ENCODE results near the gene BBX.

The BBX gene

GRCh38 chr3:107599772-107600145 lies 77.0 kb downstream of the BBX start:
- DNase-seq (ENCODE audit: low read depth in 3 of 3) = no peak

- no peak for DNase-seq (ENCODE audit: low read depth in 3 of 3)
These were observed 78.0 kb downstream of the BBX start for GRCh38 chr3:107600780-107601179.

- DNase-seq (ENCODE audit: low read depth in 3 of 3) = no peak
These were observed 81.5 kb downstream of the BBX start for GRCh38 chr3:107604057-107604822.

- DNase-seq (ENCODE audit: low read depth in 3 of 3) = no peak
These were observed 89.2 kb downstream of the BBX start for GRCh38 chr3:107611775-107612469.

- no peak for DNase-seq (ENCODE audit: low read depth in 3 of 3)
These were observed 89.9 kb downstream of the BBX start for GRCh38 chr3:107612664-107613084.

- DNase-seq (ENCODE audit: low read depth in 3 of 3) = no peak
These were observed 96.8 kb downstream of the BBX start for GRCh38 chr3:107619549-107619948.

- DNase-seq (ENCODE audit: low read depth in 3 of 3) = no peak
These were observed 97.8 kb downstream of the BBX start for GRCh38 chr3:107620534-107620933.

- DNase-seq (ENCODE audit: low read depth in 3 of 3) = no peak
These were observed 98.7 kb downstream of the BBX start for GRCh38 chr3:107621465-107621864.

GRCh38 chr3:107627962-107628542 lies 105.3 kb downstream of the BBX start:
- no peak for DNase-seq (ENCODE audit: low read depth in 3 of 3)

- DNase-seq (ENCODE audit: low read depth in 3 of 3) = no peak
These were observed 106.8 kb downstream of the BBX start for GRCh38 chr3:107629566-107629965.

- DNase-seq (ENCODE audit: low read depth in 3 of 3) = no peak
These were observed 108.0 kb downstream of the BBX start for GRCh38 chr3:107630779-107631178.

GRCh38 chr3:107632576-107632975 lies 109.8 kb downstream of the BBX start:
- DNase-seq (ENCODE audit: low read depth in 3 of 3) = no peak

- no peak for DNase-seq (ENCODE audit: low read depth in 3 of 3)
These were observed 110.8 kb downstream of the BBX start for GRCh38 chr3:107633327-107634098.

- DNase-seq (ENCODE audit: low read depth in 3 of 3) = no peak
These were observed 111.3 kb downstream of the BBX start for GRCh38 chr3:107634099-107634489.

GRCh38 chr3:107637416-107638183 lies 114.8 kb downstream of the BBX start:
- DNase-seq (ENCODE audit: low read depth in 3 of 3) = no peak

- no peak for DNase-seq (ENCODE audit: low read depth in 3 of 3)
These were observed 119.0 kb downstream of the BBX start for GRCh38 chr3:107641572-107642307.

GRCh38 chr3:107643038-107643883 lies 120.5 kb downstream of the BBX start:
- no peak for DNase-seq (ENCODE audit: low read depth in 3 of 3)

- DNase-seq (ENCODE audit: low read depth in 3 of 3) = no peak
These were observed 121.9 kb downstream of the BBX start for GRCh38 chr3:107644631-107645030.

GRCh38 chr3:107650788-107651187 lies 128.0 kb downstream of the BBX start:
- no peak for DNase-seq (ENCODE audit: low read depth in 3 of 3)

- DNase-seq (ENCODE audit: low read depth in 3 of 3) = no peak
These were observed 129.0 kb downstream of the BBX start for GRCh38 chr3:107651782-107652181.
